Endodermal cell (in vitro differentiated cells): ENCODE results near the gene EFHD1. TPM values are rescaled to one million over a fixed set of nuclear protein-coding genes. Genes with fewer than 3 reads are reported as not detected.
A peak's percentile ranks its signal among the peaks of the same experiment; 100 is the strongest.
"Not testable (repeated sequence)": the region's sequence is repeated elsewhere in the genome, so short reads cannot be mapped to it uniquely, and the experiment has no call there.

Experiments used
- DNase-seq: peaks from one replicate; pipeline ENCODE4 v3.0.0-alpha.2; 2017
- H3K27ac ChIP-seq: 2 replicates; pipeline ENCODE4 v1.5.1; 2013; ENCODE audit warnings: mild to moderate bottlenecking, low read depth, low read length, moderate library complexity
- H3K27me3 ChIP-seq: 2 replicates; pipeline ENCODE4 v1.6.1; 2013; ENCODE audit warnings: mild to moderate bottlenecking, low read length, moderate library complexity; ENCODE audit not compliant: insufficient read depth, control insufficient read depth, poor library complexity, severe bottlenecking
- H3K36me3 ChIP-seq: 2 replicates; pipeline ENCODE4 v1.7.0; 2013; ENCODE audit warnings: mild to moderate bottlenecking, low read length, moderate library complexity; ENCODE audit not compliant: control insufficient read depth, insufficient read depth
- H3K4me1 ChIP-seq: one replicate; pipeline ENCODE4 v1.7.0; 2013; ENCODE audit warnings: low read length; ENCODE audit not compliant: control insufficient read depth, insufficient read depth
- H3K4me3 ChIP-seq: 2 replicates; pipeline ENCODE4 v1.5.1; 2013; ENCODE audit warnings: mild to moderate bottlenecking, low read length, moderate library complexity
- H3K9ac ChIP-seq: 2 replicates; pipeline ENCODE4 v1.6.1; 2013; ENCODE audit warnings: mild to moderate bottlenecking, low read length, moderate library complexity; ENCODE audit not compliant: poor library complexity, severe bottlenecking; ENCODE audit errors: extremely low read depth
- H3K9me3 ChIP-seq: 2 replicates; pipeline ENCODE4 v1.6.1; 2013; ENCODE audit warnings: mild to moderate bottlenecking, low read length, moderate library complexity; ENCODE audit not compliant: control insufficient read depth
- H3K27ac Mint-ChIP-seq: 2 replicates; pipeline ENCODE4 v1.8.0; 2020; ENCODE audit warnings: mixed read lengths
- H3K27me3 Mint-ChIP-seq: 2 replicates; pipeline ENCODE4 v1.8.0; 2021; ENCODE audit warnings: mild to moderate bottlenecking, mixed read lengths; ENCODE audit not compliant: insufficient read depth
- H3K36me3 Mint-ChIP-seq: 2 replicates; pipeline ENCODE4 v1.8.0; 2020; ENCODE audit warnings: low read depth, mixed read lengths
- H3K4me1 Mint-ChIP-seq: 2 replicates; pipeline ENCODE4 v1.8.0; 2020; ENCODE audit warnings: mixed read lengths
- H3K4me3 Mint-ChIP-seq: 2 replicates; pipeline ENCODE4 v1.8.0; 2020; ENCODE audit warnings: mild to moderate bottlenecking, moderate library complexity, mixed read lengths
- H3K9me3 Mint-ChIP-seq: 2 replicates; pipeline ENCODE4 v1.8.0; 2020; ENCODE audit warnings: mild to moderate bottlenecking, mixed read lengths
- CTCF ChIP-seq: fragments of 200-600 bp; sonication (generic); conservative IDR thresholded peaks from 2 replicates; pipeline ENCODE4 v1.5.0; 2021; ENCODE audit warnings: antibody characterized with exemption, mild to moderate bottlenecking
- WGBS, 2 experiments: methylation state at CpG; one replicate each; pipeline versions ENCODE4 v1.1.5 to v1.1.7; 2013; ENCODE audit warnings: missing lambda C conversion rate in 2 of 2, mixed read lengths in 1 of 2; ENCODE audit not compliant: insufficient coverage in 1 of 2, insufficient read length in 1 of 2; 5-methylcytosine and 5-hydroxymethylcytosine counted together
- total RNA-seq, 2 donors: library from RNA; stranded (reverse); fragmentation: NEBNext Ultra II Directional in 1 of 2; extraction: Animal tissue kit (Norgen Biotek cat#: 25700) in 1 of 2; gene quantifications; 2 replicates in 1 of 2; 3 replicates in 1 of 2; pipeline ENCODE4 v1.2.1, GENCODE V29; 2021

The EFHD1 gene
- total RNA-seq, 2 donors from 2014 or later, result 6.8 to 12.5 TPM

DNA sequence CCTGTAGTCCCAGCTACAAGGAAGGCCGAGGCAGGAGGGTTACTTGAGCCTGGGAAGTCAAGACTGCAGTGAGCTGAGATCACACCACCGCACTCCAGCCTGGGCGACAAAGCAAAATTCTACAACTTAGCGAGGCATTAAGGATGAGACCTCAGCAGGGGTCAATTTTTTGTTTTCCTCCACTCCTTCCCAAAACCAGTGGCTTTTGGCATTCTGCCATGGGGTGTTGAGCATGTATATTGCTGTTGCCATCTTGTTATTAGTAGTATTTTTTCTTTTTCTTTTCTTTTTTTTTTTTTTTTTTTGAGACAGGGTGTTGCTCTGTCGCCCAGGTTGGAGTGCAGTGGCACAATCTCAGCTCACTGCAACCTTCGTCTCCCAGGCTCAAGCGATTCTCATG is 54.8 kb downstream of the EFHD1 start:
- H3K36me3 ChIP-seq, result no peaks in the 10 kb centered on the region
- no peak overlapping the region for H3K9ac ChIP-seq
- H3K4me3 ChIP-seq, result no peak overlapping the region
- no peaks in the 10 kb centered on the region for H3K4me1 ChIP-seq
- peak; percentile 36 for DNase-seq
- Mint-ChIP-seq H3K4me1 (no peaks in the 10 kb centered on the region), H3K36me3 (no peaks in the 10 kb centered on the region), H3K27ac (peak overlapping the region; percentile 30), H3K4me3 (no peak overlapping the region), H3K27me3 (peaks cover 3% of the 10 kb centered on the region), H3K9me3 (no peaks in the 10 kb centered on the region)
- WGBS, 2 experiments, result 92 to 98% methylated on average over 6 to 7 of the region's 7 CpGs
- no peak overlapping the region for H3K27ac ChIP-seq
- TF ChIP-seq CTCF, result no peak
- no peaks in the 10 kb centered on the region for H3K27me3 ChIP-seq
- no peaks in the 10 kb centered on the region for H3K9me3 ChIP-seq

DNA sequence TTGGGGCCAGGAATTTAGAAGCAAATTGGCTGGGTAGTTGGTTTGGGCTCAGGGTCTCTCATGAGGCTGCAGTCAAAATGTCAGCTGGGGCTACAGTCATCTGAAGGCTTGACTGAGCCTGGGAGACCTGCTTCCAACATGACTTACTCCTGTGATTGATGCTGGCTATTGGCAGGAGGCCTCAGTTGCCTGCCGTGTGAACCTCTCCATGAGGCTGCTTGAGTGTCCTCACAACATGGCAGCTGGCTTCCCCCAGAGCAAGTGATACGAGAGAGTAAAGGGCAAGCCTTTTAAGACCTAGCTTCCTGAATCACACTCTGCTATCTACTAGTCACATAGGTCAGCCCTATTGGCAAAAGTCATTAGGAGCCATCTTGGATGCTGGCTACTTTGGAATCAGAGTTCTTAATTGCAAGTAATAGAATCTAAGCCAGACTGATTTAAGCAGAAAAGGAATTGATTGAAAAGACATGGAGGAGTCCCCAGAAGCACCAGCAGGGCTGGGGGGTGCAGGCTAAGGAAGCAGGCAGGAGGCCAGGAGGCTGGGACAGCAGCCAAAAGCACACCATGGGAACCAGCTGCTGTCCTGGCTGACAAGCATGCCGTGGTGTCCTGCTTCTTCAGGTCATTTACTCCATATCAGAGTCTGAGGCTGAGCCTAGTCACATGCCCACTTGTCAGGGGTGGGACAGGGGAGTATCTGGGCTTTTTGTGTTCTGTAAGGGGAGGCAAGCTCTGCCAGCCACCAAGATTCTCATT is 55.9 kb downstream of the EFHD1 start:
- no peaks in the 10 kb centered on the region for H3K9me3 Mint-ChIP-seq
- WGBS, 2 experiments, result 91 to 100% methylated on average over 2 to 3 of the region's 3 CpGs
- no peak overlapping the region for H3K27ac ChIP-seq
- no peak overlapping the region for H3K9ac ChIP-seq
- no peaks in the 10 kb centered on the region for H3K9me3 ChIP-seq
- no peaks in the 10 kb centered on the region for H3K4me1 ChIP-seq
- H3K27ac Mint-ChIP-seq, result no peak overlapping the region
- H3K4me1 Mint-ChIP-seq, result no peaks in the 10 kb centered on the region
- H3K36me3 Mint-ChIP-seq, result no peaks in the 10 kb centered on the region
- no peaks in the 10 kb centered on the region for H3K27me3 Mint-ChIP-seq
- H3K36me3 ChIP-seq, result no peaks in the 10 kb centered on the region
- DNase-seq, result peak; percentile 31
- no peak for TF ChIP-seq CTCF
- no peak overlapping the region for H3K4me3 Mint-ChIP-seq
- no peak overlapping the region for H3K4me3 ChIP-seq
- H3K27me3 ChIP-seq, result no peaks in the 10 kb centered on the region

DNA sequence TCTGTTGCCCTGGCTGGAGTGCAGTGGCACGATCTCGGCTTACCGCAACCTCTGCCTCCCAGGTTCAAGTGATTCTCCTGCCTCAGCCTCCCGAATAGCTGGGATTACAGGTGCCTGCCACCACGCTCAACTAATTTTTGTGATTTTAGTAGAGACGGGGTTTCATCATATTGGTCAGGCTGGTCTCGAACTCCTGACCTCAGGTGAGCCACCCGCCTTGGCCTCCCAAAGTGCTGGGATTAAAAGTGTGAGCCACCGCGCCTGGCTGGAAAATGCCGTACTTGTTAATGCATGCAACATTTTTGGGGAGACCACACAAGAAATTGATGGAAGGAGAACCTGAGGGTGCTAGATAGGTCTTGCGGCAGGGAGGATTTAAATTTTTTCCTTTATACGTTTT is 57.7 kb downstream of the EFHD1 start:
- not testable (repeated sequence) for H3K36me3 ChIP-seq, H3K9me3 Mint-ChIP-seq

GRCh38 chr2:232693344-232693743 is 59.9 kb downstream of the EFHD1 start:
- Mint-ChIP-seq H3K27ac (no peak overlapping the region), H3K36me3 (no peaks in the 10 kb centered on the region), H3K4me1 (peaks cover under 1% of the 10 kb centered on the region), H3K4me3 (no peak overlapping the region), H3K27me3 (no peaks in the 10 kb centered on the region), H3K9me3 (no peaks in the 10 kb centered on the region)
- no peak for TF ChIP-seq CTCF
- Histone ChIP-seq H3K4me1 (no peaks in the 10 kb centered on the region), H3K4me3 (no peak overlapping the region), H3K9ac (no peak overlapping the region), H3K9me3 (no peaks in the 10 kb centered on the region), H3K36me3 (no peaks in the 10 kb centered on the region), H3K27me3 (no peaks in the 10 kb centered on the region), H3K27ac (no peak overlapping the region)
- DNase-seq, result peak; percentile 6
- 84 to 89% methylated on average over 3 to 4 of the region's 4 CpGs for WGBS, 2 experiments

More for the DNA sequence above, 57.7 kb downstream of the EFHD1 start:
- H3K4me3 Mint-ChIP-seq, H3K27me3 Mint-ChIP-seq, H3K27me3 ChIP-seq, H3K27ac Mint-ChIP-seq, H3K4me1 Mint-ChIP-seq, H3K27ac ChIP-seq, DNase-seq, H3K36me3 Mint-ChIP-seq, H3K4me3 ChIP-seq, H3K9ac ChIP-seq, H3K9me3 ChIP-seq, H3K4me1 ChIP-seq: not testable (repeated sequence)
- 94 to 96% methylated on average over 7 to 12 of the region's 13 CpGs for WGBS, 2 experiments
